IMR-90 (cell line): Measurements from ENCODE around the gene CCDC69. TPM values are rescaled to one million over a fixed set of nuclear protein-coding genes. Genes with fewer than 3 reads are reported as not detected.

Source experiments
- ATAC-seq: fragments of 200-7000 bp; cut with Tn5 transposase; 2 replicates; pipeline ENCODE4 v1.9.1; 2020; ENCODE audit warnings: low read depth, mild to moderate bottlenecking, moderate library complexity
- BruUV-seq: library from RNA; stranded (reverse); fragments of 400-500 nt; replicated peaks from 2 replicates; lab custom pipeline; 2021; lab: Mats Ljungman, UMichigan
- CTCF ChIA-PET: fragments of 300-600 bp; formaldehyde crosslinking; extraction: SDS; loops from one replicate; lab custom pipeline; 2021; ENCODE audit warnings: antibody characterized with exemption; lab: Yijun Ruan, JAX
- POLR2A ChIA-PET: fragments of 300-600 bp; sonication (Branson Sonifier 250); formaldehyde crosslinking; loops from one replicate; lab custom pipeline; 2022; ENCODE audit warnings: antibody characterized with exemption; ENCODE audit not compliant: unreplicated experiment; lab: Charles Lee
- DNase-seq: peaks from one replicate; pipeline ENCODE4 v3.0.0; 2013
- H2AFZ ChIP-seq: replicated peaks from 2 replicates; pipeline ENCODE3; 2013; ENCODE audit warnings: low read length, mild to moderate bottlenecking; ENCODE audit not compliant: poor library complexity
- H2AK5ac ChIP-seq: 2 replicates; pipeline ENCODE4 v1.6.1; 2013; ENCODE audit warnings: low read depth, low read length, inconsistent platforms
- H2AK9ac ChIP-seq: replicated peaks from 2 replicates; pipeline ENCODE3; 2013; ENCODE audit warnings: mild to moderate bottlenecking, low read depth, low read length, moderate library complexity; ENCODE audit not compliant: poor library complexity
- H2BK120ac ChIP-seq: 2 replicates; pipeline ENCODE4 v1.6.1; 2013; ENCODE audit warnings: low read depth, low read length, inconsistent platforms
- H2BK15ac ChIP-seq: 3 replicates; pipeline ENCODE4 v1.6.1; 2013; ENCODE audit warnings: low read depth, low read length, inconsistent platforms
- H2BK20ac ChIP-seq: 2 replicates; pipeline ENCODE4 v1.6.1; 2013; ENCODE audit warnings: low read depth, mild to moderate bottlenecking, inconsistent platforms, low read length, moderate library complexity
- H2BK5ac ChIP-seq: 2 replicates; pipeline ENCODE4 v1.6.1; 2013; ENCODE audit warnings: mild to moderate bottlenecking, low read depth, low read length, inconsistent platforms; ENCODE audit not compliant: poor library complexity, severe bottlenecking
- H3K14ac ChIP-seq: replicated peaks from 2 replicates; pipeline ENCODE4 v1.6.1; 2013; ENCODE audit warnings: low read depth, low read length, inconsistent platforms
- H3K18ac ChIP-seq: 2 replicates; pipeline ENCODE4 v1.6.1; 2013; ENCODE audit warnings: low read depth, low read length, control low read depth
- H3K23ac ChIP-seq: 2 replicates; pipeline ENCODE4 v1.6.1; 2013; ENCODE audit warnings: low read depth, low read length, inconsistent platforms
- H3K27ac ChIP-seq: 2 replicates; pipeline ENCODE4 v1.5.1; 2013; ENCODE audit warnings: mild to moderate bottlenecking, control low read depth, low read length; ENCODE audit not compliant: insufficient read depth
- H3K27me3 ChIP-seq: 2 replicates; pipeline ENCODE4 v1.6.1; 2013; ENCODE audit warnings: low read length; ENCODE audit not compliant: control insufficient read depth, insufficient read depth
- H3K36me3 ChIP-seq: 2 replicates; pipeline ENCODE4 v1.6.1; 2013; ENCODE audit warnings: low read length, mixed read lengths; ENCODE audit not compliant: control insufficient read depth, insufficient read depth
- H3K4ac ChIP-seq: 2 replicates; pipeline ENCODE4 v1.6.1; 2013; ENCODE audit warnings: low read depth, low read length, inconsistent platforms
- H3K4me1 ChIP-seq: 2 replicates; pipeline ENCODE4 v1.6.1; 2013; ENCODE audit warnings: low read length, mixed read lengths; ENCODE audit not compliant: control insufficient read depth, insufficient read depth
- H3K4me2 ChIP-seq: 2 replicates; pipeline ENCODE4 v1.6.1; 2013; ENCODE audit warnings: low read depth, mild to moderate bottlenecking, control low read depth, low read length, moderate library complexity
- H3K4me3 ChIP-seq: 2 replicates; pipeline ENCODE4 v1.5.1; 2013; ENCODE audit warnings: low read depth, mild to moderate bottlenecking, control low read depth, low read length, moderate library complexity; ENCODE audit not compliant: insufficient read depth
- H3K56ac ChIP-seq: 2 replicates; pipeline ENCODE4 v1.6.1; 2013; ENCODE audit warnings: low read length, inconsistent platforms; ENCODE audit not compliant: insufficient read depth; ENCODE audit errors: extremely low read depth
- H3K79me1 ChIP-seq, 2 experiments: 2 replicates each; pipeline ENCODE4 v1.6.1; 2013; ENCODE audit warnings: low read length in 2 of 2, inconsistent platforms in 1 of 2, low read depth in 1 of 2
- H3K9ac ChIP-seq: 2 replicates; pipeline ENCODE4 v1.6.1; 2013; ENCODE audit warnings: low read depth, low read length, control low read depth
- H3K9me1 ChIP-seq: 2 replicates; pipeline ENCODE4 v1.6.1; 2013; ENCODE audit warnings: low read length, inconsistent platforms; ENCODE audit not compliant: insufficient read depth
- H3K9me3 ChIP-seq: 2 replicates; pipeline ENCODE4 v1.6.1; 2013; ENCODE audit warnings: low read length; ENCODE audit not compliant: control insufficient read depth, insufficient read depth
- H4K20me1 ChIP-seq: 2 replicates; pipeline ENCODE4 v1.6.1; 2013; ENCODE audit warnings: low read length, inconsistent platforms; ENCODE audit not compliant: insufficient read depth
- H4K5ac ChIP-seq: 2 replicates; pipeline ENCODE4 v1.6.1; 2013; ENCODE audit warnings: mild to moderate bottlenecking, low read depth, low read length, control low read depth
- H4K8ac ChIP-seq, 2 experiments: 2 replicates each; pipeline ENCODE4 v1.6.1; 2013; ENCODE audit warnings: low read depth in 2 of 2, low read length in 2 of 2, control low read depth in 1 of 2, inconsistent platforms in 1 of 2
- H4K91ac ChIP-seq: 2 replicates; pipeline ENCODE4 v1.6.1; 2013; ENCODE audit warnings: low read depth, low read length, inconsistent platforms; ENCODE audit not compliant: insufficient read depth
- CEBPB ChIP-seq: IDR thresholded peaks from 2 replicates; pipeline ENCODE4 v1.6.1; 2012; ENCODE audit warnings: low read depth, low read length, improper control_type of control experiment
- MAFK ChIP-seq: IDR thresholded peaks from 2 replicates; pipeline ENCODE4 v1.6.1; 2012; ENCODE audit warnings: low read depth, low read length, improper control_type of control experiment
- POLR2A ChIP-seq: IDR thresholded peaks from 2 replicates; pipeline ENCODE4 v1.6.1; 2012; ENCODE audit warnings: mild to moderate bottlenecking, low read depth, low read length
- SMC3 ChIP-seq: fragments of 150-350 bp; IDR thresholded peaks from 2 replicates; pipeline ENCODE4 v1.6.1; 2016; ENCODE audit warnings: low read depth, mild to moderate bottlenecking, antibody characterized with exemption, low read length, moderate library complexity
- WGBS, 2 experiments: methylation state at CpG; one replicate each; pipeline versions ENCODE4 v1.1.5 to v1.1.7; 2013; ENCODE audit warnings: missing lambda C conversion rate in 2 of 2; ENCODE audit not compliant: insufficient read length in 1 of 2; ENCODE audit errors: extremely low coverage in 2 of 2; 5-methylcytosine and 5-hydroxymethylcytosine counted together
- dilution Hi-C: fragments of 300-500 bp; cut with HindIII; formaldehyde crosslinking; loops from one replicate; pipeline ENCODE4 v1.14.3; 2018; ENCODE audit warnings: low sequenced_read_pairs; ENCODE audit not compliant: unreplicated experiment
- in situ Hi-C: fragments of 300-500 bp; cut with MboI; formaldehyde crosslinking; loops from 3 replicates; pipeline ENCODE4 v1.14.3; 2019; ENCODE audit warnings: low sequenced_read_pairs, inconsistent platforms, mixed read lengths
- intact Hi-C: fragments of 100-400 bp; cut with micrococcal nuclease; formaldehyde crosslinking; loops from 2 replicates; pipeline ENCODE4 v1.10.0; 2022
- polyA plus RNA-seq, 3 experiments: library from polyadenylated mRNA; depleted of rRNA; stranded (reverse); fragments of >200 nt; gene quantifications; 2 replicates each; pipeline ENCODE4 v1.2.3, GENCODE V29; 2012; ENCODE audit warnings: low replicate concordance in 1 of 3
- total RNA-seq: library from RNA; depleted of rRNA; stranded (reverse); fragments of >200 nt; gene quantifications from 2 replicates; pipeline ENCODE4 v1.2.3, GENCODE V29; 2012
- TF ChIP-seq, protein P1 (sequence below): fragments of 150-350 bp; IDR thresholded peaks from 2 replicates; pipeline ENCODE4 v1.6.1; 2016; ENCODE audit warnings: low read depth, mild to moderate bottlenecking, low read length, moderate library complexity, borderline replicate concordance

The CCDC69 gene
- total and polyA plus RNA-seq, 2 of the 4 experiments (the other 2 are of a cell fraction), result 0.36 to 0.48 TPM

DNA sequence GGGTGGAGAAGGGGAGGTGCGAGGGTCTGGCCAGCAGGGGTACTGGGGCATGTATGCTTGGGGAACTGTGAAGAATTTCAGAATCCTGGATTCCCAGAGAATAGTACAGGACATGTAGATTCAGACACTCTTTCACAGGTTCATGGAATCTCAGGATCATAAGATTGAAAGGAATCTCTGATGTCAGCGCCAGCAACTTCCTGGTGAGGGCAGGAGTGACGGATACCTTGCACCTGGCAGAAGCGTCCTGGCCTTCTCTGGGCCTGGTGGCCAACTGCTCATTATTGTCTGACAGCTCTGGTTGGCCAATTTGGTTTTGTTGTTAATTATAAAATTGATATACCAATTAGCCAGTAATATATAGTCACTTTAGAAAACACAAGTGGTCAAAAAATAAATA, 36.0 kb upstream of the CCDC69 start:
- Histone ChIP-seq H3K27ac (no peak overlapping the region), H2BK20ac (no peak overlapping the region), H3K4ac (no peak overlapping the region), H3K23ac (no peak overlapping the region), H3K4me3 (no peak overlapping the region), H3K9me3 (no peaks in the 10 kb centered on the region), H3K14ac (no peak overlapping the region), H4K91ac (no peak overlapping the region), H3K36me3 (no peaks in the 10 kb centered on the region), H2BK5ac (no peak overlapping the region), H4K5ac (no peak overlapping the region), H2AFZ (no peak overlapping the region), H3K4me2 (no peak overlapping the region), H2AK5ac (no peak overlapping the region), H3K9ac (no peak overlapping the region), H2AK9ac (no peak overlapping the region), H3K4me1 (peaks cover 2% of the 10 kb centered on the region), H3K79me1 (no peaks in the 10 kb centered on the region), H3K27me3 (no peaks in the 10 kb centered on the region), H4K20me1 (no peaks in the 10 kb centered on the region), H2BK120ac (no peak overlapping the region), H3K9me1 (peaks cover 7% of the 10 kb centered on the region; the same call in 1 of the 2 replicates), H3K18ac (no peak overlapping the region), H4K8ac (no peak overlapping the region), H3K56ac (no peak overlapping the region), H2BK15ac (no peak overlapping the region)
- dilution Hi-C loops (no loop called here), in situ Hi-C loops (no loop called here), intact Hi-C loops (no loop called here)
- ATAC-seq (no peak), DNase-seq (no peak)
- ChIA-PET POLR2A (no interaction called here), CTCF (no interaction called here)
- no CpG with 5 or more reads among the region's 4 CpGs for WGBS, 2 experiments
- BruUV-seq, result no TSS peak
- TF ChIP-seq CEBPB (no peak), SMC3 (no peak), POLR2A (no peak), MAFK (no peak)
- TF ChIP-seq, protein P1, sequence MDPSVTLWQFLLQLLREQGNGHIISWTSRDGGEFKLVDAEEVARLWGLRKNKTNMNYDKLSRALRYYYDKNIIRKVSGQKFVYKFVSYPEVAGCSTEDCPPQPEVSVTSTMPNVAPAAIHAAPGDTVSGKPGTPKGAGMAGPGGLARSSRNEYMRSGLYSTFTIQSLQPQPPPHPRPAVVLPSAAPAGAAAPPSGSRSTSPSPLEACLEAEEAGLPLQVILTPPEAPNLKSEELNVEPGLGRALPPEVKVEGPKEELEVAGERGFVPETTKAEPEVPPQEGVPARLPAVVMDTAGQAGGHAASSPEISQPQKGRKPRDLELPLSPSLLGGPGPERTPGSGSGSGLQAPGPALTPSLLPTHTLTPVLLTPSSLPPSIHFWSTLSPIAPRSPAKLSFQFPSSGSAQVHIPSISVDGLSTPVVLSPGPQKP, result no peak
